Measurements from ENCODE around the gene DTX4.

DNA sequence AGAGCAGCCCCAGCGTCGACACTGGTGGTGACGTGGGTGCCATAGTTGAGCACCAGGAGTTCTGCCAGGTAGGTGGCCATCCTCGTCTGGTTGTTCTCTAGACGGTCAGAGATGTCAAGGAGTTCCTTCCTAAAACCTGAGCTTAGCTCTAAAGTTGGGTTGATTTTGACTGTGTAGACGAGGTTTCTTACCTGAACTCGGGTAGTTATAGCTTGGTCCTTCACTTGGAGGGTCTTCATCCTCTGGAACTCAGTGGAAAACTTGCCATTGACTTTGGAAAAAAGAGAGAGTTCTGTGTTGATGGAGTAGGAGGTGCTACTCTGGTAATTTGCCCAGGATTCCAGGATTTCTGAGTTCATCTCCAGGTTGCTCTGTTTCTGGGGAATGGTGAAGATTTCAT, 40.3 kb downstream of the DTX4 start:
- TF ChIP-seq CTCF (conservative IDR thresholded peaks at IDR 0.05; ENCODE audit: low read depth, low read length) (no peak), EZH2phosphoT487 (IDR thresholded peaks at IDR 0.05; ENCODE audit: borderline replicate concordance, low read length) (no peak)
